ENCODE measurements around the gene KANSL3.

KANSL3 gene

GRCh38 chr2:96578731-96579130 is 59.4 kb downstream of the KANSL3 start:
- no peak for TF ChIP-seq MAX (IDR thresholded peaks at IDR 0.05)
- TF ChIP-seq NFIC (IDR thresholded peaks at IDR 0.05): no peak
- TF ChIP-seq EP300 (IDR thresholded peaks at IDR 0.05; ENCODE audit: borderline replicate concordance): no peak
- no peak for TF ChIP-seq FOXM1 (IDR thresholded peaks at IDR 0.05; ENCODE audit: borderline replicate concordance, low read depth)
- no peak for TF ChIP-seq ZBTB7A (IDR thresholded peaks at IDR 0.05; ENCODE audit: low read depth)
- no peak for TF ChIP-seq REST (IDR thresholded peaks at IDR 0.05; ENCODE audit: low read depth)
- TF ChIP-seq TCF12 (IDR thresholded peaks at IDR 0.05; ENCODE audit: low read depth): no peak
- no peak for TF ChIP-seq YY1 (IDR thresholded peaks at IDR 0.05; ENCODE audit: low read depth)
- no peak for TF ChIP-seq USF1 (IDR thresholded peaks at IDR 0.05)
- no peak for TF ChIP-seq TAF1 (IDR thresholded peaks at IDR 0.05; ENCODE audit: low read depth)
- no peak for TF ChIP-seq EGR1 (IDR thresholded peaks at IDR 0.05)
- no peak for TF ChIP-seq CEBPB (IDR thresholded peaks at IDR 0.05)
- TF ChIP-seq CREB1 (IDR thresholded peaks at IDR 0.05; ENCODE audit: low read depth): no peak
- no peak for TF ChIP-seq RAD21 (IDR thresholded peaks at IDR 0.05; ENCODE audit: low read depth)
- no peak for TF ChIP-seq TEAD4 (IDR thresholded peaks at IDR 0.05)

- TF ChIP-seq MAX (IDR thresholded peaks at IDR 0.05) (no peak), TEAD4 (IDR thresholded peaks at IDR 0.05) (no peak), RAD21 (IDR thresholded peaks at IDR 0.05; ENCODE audit: low read depth) (no peak), CREB1 (IDR thresholded peaks at IDR 0.05; ENCODE audit: low read depth) (no peak), TAF1 (IDR thresholded peaks at IDR 0.05; ENCODE audit: low read depth) (no peak), EGR1 (IDR thresholded peaks at IDR 0.05) (no peak), EP300 (IDR thresholded peaks at IDR 0.05; ENCODE audit: borderline replicate concordance) (no peak), NFIC (IDR thresholded peaks at IDR 0.05) (no peak), YY1 (IDR thresholded peaks at IDR 0.05; ENCODE audit: low read depth) (no peak), TCF12 (IDR thresholded peaks at IDR 0.05; ENCODE audit: low read depth) (no peak), FOXM1 (IDR thresholded peaks at IDR 0.05; ENCODE audit: borderline replicate concordance, low read depth) (no peak), ZBTB7A (IDR thresholded peaks at IDR 0.05; ENCODE audit: low read depth) (no peak), REST (IDR thresholded peaks at IDR 0.05; ENCODE audit: low read depth) (no peak), CEBPB (IDR thresholded peaks at IDR 0.05) (no peak), USF1 (IDR thresholded peaks at IDR 0.05) (no peak)
Observed at GRCh38 chr2:96577501-96577900, 60.6 kb downstream of the KANSL3 start.

- no peak for TF ChIP-seq USF1 (IDR thresholded peaks at IDR 0.05)
- no peak for TF ChIP-seq EP300 (IDR thresholded peaks at IDR 0.05; ENCODE audit: borderline replicate concordance)
- no peak for TF ChIP-seq FOXM1 (IDR thresholded peaks at IDR 0.05; ENCODE audit: borderline replicate concordance, low read depth)
- no peak for TF ChIP-seq YY1 (IDR thresholded peaks at IDR 0.05; ENCODE audit: low read depth)
- TF ChIP-seq MAX (IDR thresholded peaks at IDR 0.05): no peak
- TF ChIP-seq EGR1 (IDR thresholded peaks at IDR 0.05): no peak
- TF ChIP-seq TEAD4 (IDR thresholded peaks at IDR 0.05): no peak
- no peak for TF ChIP-seq ZBTB7A (IDR thresholded peaks at IDR 0.05; ENCODE audit: low read depth)
- TF ChIP-seq RAD21 (IDR thresholded peaks at IDR 0.05; ENCODE audit: low read depth): no peak
- no peak for TF ChIP-seq REST (IDR thresholded peaks at IDR 0.05; ENCODE audit: low read depth)
- no peak for TF ChIP-seq CREB1 (IDR thresholded peaks at IDR 0.05; ENCODE audit: low read depth)
- TF ChIP-seq TCF12 (IDR thresholded peaks at IDR 0.05; ENCODE audit: low read depth): no peak
- TF ChIP-seq TAF1 (IDR thresholded peaks at IDR 0.05; ENCODE audit: low read depth): no peak
- TF ChIP-seq CEBPB (IDR thresholded peaks at IDR 0.05): no peak
- TF ChIP-seq NFIC (IDR thresholded peaks at IDR 0.05): no peak
Observed at GRCh38 chr2:96575785-96576456, 62.2 kb downstream of the KANSL3 start.
